Psoas muscle (tissue), 8 donors: ENCODE data around the gene BCKDHB. TPM values are rescaled to one million over a fixed set of nuclear protein-coding genes. Genes with fewer than 3 reads are reported as not detected.

Experiments
- ATAC-seq, 4 donors: fragments of 200-7000 bp; cut with Tn5 transposase; one replicate each; pipeline ENCODE4 v1.9.1; 2020; ENCODE audit warnings: moderate library complexity in 3 of 4, mild to moderate bottlenecking in 2 of 4
- DNase-seq, 2 donors: peaks; one replicate each; pipeline ENCODE4 v3.0.0-alpha.2; 2020
- H3K27ac ChIP-seq: fragments of 200-600 bp; one replicate; pipeline ENCODE4 v1.8.0; 2022
- H3K27me3 ChIP-seq, 3 donors: fragments of 200-600 bp in 1 of 3; one replicate each; pipeline versions ENCODE4 v1.6.1 to v1.8.0; 2013 to 2022; ENCODE audit warnings: low read length in 2 of 3, mild to moderate bottlenecking in 2 of 3, moderate library complexity in 1 of 3; ENCODE audit not compliant: insufficient read depth in 3 of 3
- H3K36me3 ChIP-seq, 2 donors: fragments of 200-600 bp in 1 of 2; one replicate each; pipeline versions ENCODE4 v1.6.1 to v1.8.0; 2013 to 2022; ENCODE audit warnings: low read depth in 1 of 2, mild to moderate bottlenecking in 1 of 2, moderate library complexity in 1 of 2; ENCODE audit not compliant: insufficient read depth in 1 of 2
- H3K4me1 ChIP-seq: fragments of 200-600 bp; one replicate; pipeline ENCODE4 v1.8.0; 2022
- H3K4me3 ChIP-seq: fragments of 200-600 bp; one replicate; pipeline ENCODE4 v1.8.0; 2022; ENCODE audit warnings: mild to moderate bottlenecking
- H3K9me3 ChIP-seq: fragments of 200-600 bp; one replicate; pipeline ENCODE4 v1.8.0; 2022
- WGBS, 3 donors: extraction: QIAGEN DNeasy Blood & Tissue Kit; methylation state at CpG; one replicate each; pipeline versions ENCODE4 v1.1.6 to v1.1.7; 2013; 5-methylcytosine and 5-hydroxymethylcytosine counted together
- intact Hi-C, 2 donors: fragments of 100-400 bp; cut with DNase I; formaldehyde crosslinking; loops; one replicate each; pipeline versions ENCODE4 v1.11.0 to v1.14.2; 2022
- polyA plus RNA-seq, 3 donors: library from polyadenylated mRNA; stranded (reverse); fragments of 200-250 nt; gene quantifications; one replicate each; pipeline ENCODE4 v1.2.3, GENCODE V29; 2013
- total RNA-seq, 4 donors: library from RNA; stranded (reverse); fragmentation: NEBNext Ultra II Directional in 2 of 4; extraction: Animal tissue kit (Norgen Biotek cat#: 25700) in 2 of 4; gene quantifications; one replicate each; pipeline versions ENCODE4 v1.2.1 to v1.2.4, GENCODE V29; 2021 to 2023
- TF ChIP-seq, protein P1 (sequence below): fragments of 200-600 bp; IDR thresholded peaks from one replicate; pipeline ENCODE4 v1.8.0; 2022; ENCODE audit warnings: antibody characterized with exemption
- donor health status: healthy with polysubstance abuse.
- donor health status: DM: no; HTN: no; CAD: no; lungs with moderate emphysema.
- donor health status: Bipolar disorder and iron deficiency.
- donor health status: healthy.
- donor health status: DM: yes; HTN: yes; CAD: no.
- donor health status: DM: no; HTN: no; CAD: no.
- donor health status: DM: no; HTN: no; CAD: no.
- donor health status: DM: yes; HTN: yes; CAD: no.

BCKDHB gene
- total and polyA plus RNA-seq, 7 donors, result 3.2 to 13.9 (median 6.7) TPM

DNA sequence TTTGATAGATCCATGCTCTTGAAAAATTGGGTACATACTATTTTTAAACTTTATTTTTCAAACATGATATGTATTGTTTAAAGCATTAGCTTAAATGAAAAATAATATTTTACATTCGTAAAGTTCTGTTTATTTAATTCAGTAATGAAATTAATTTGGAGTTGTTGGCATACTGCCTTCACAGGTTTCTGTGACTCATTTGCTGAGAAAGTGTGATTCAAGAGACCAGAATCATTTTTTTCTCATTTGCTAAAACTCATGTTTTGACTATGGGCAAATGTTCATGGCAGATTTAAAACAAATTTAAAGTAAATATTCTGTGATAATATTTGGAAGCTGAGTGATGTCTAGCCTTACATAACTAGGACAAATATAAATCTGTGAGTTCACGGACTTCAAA lies 230.4 kb downstream of the BCKDHB start:
- H3K27me3 ChIP-seq, result no peaks in the 10 kb centered on the region
- H3K36me3 ChIP-seq, result no peaks in the 10 kb centered on the region
- TF ChIP-seq, protein P1, sequence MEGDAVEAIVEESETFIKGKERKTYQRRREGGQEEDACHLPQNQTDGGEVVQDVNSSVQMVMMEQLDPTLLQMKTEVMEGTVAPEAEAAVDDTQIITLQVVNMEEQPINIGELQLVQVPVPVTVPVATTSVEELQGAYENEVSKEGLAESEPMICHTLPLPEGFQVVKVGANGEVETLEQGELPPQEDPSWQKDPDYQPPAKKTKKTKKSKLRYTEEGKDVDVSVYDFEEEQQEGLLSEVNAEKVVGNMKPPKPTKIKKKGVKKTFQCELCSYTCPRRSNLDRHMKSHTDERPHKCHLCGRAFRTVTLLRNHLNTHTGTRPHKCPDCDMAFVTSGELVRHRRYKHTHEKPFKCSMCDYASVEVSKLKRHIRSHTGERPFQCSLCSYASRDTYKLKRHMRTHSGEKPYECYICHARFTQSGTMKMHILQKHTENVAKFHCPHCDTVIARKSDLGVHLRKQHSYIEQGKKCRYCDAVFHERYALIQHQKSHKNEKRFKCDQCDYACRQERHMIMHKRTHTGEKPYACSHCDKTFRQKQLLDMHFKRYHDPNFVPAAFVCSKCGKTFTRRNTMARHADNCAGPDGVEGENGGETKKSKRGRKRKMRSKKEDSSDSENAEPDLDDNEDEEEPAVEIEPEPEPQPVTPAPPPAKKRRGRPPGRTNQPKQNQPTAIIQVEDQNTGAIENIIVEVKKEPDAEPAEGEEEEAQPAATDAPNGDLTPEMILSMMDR, result no peak
- ATAC-seq, result no peak
- H3K4me1 ChIP-seq, result no peaks in the 10 kb centered on the region
- no peak overlapping the region for H3K4me3 ChIP-seq
- intact Hi-C loops, result no loop called here
- no peak for DNase-seq
- H3K9me3 ChIP-seq, result no peaks in the 10 kb centered on the region
- no peak overlapping the region for H3K27ac ChIP-seq
- 78 to 98% (median 91%) methylated on average over 2 of the region's 2 CpGs for WGBS, 3 donors

GRCh38 chr6:80338201-80338836 lies 231.8 kb downstream of the BCKDHB start:
- ATAC-seq (peak in 2 of 4 donors; percentile 54 to 78), DNase-seq (peak; percentile 39 to 77)
- TF ChIP-seq, protein P1, result peak; percentile 51
- Histone ChIP-seq H3K4me3 (no peak overlapping the region), H3K9me3 (no peaks in the 10 kb centered on the region), H3K27me3 (no peaks in the 10 kb centered on the region), H3K4me1 (no peaks in the 10 kb centered on the region), H3K27ac (no peak overlapping the region), H3K36me3 (no peaks in the 10 kb centered on the region)
- WGBS, 3 donors, result 56 to 71% (median 66%) methylated on average over 12 of the region's 12 CpGs
- intact Hi-C loops, result no loop called here

DNA sequence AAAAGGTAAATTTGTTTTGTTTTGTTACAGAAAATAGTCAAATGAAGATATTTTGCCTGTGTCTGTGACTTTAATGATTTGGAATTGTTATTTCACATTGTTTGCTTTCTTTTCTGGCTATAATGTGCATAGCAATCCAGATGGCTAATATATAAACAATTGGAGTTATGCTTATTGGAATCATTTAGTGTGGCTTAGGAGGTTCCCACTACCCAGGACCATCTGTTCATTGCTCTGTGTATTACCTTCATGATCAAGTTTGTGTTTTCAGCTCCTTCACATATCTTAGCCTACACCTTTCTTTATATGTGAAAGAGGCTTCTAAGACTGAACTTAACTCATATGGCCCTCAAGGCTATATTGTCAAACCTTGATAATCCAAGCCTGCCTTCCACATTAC lies 232.9 kb downstream of the BCKDHB start:
- no peak overlapping the region for H3K4me3 ChIP-seq
- TF ChIP-seq, protein P1, result no peak
- no peaks in the 10 kb centered on the region for H3K9me3 ChIP-seq
- H3K27ac ChIP-seq, result no peak overlapping the region
- DNase-seq (no peak), ATAC-seq (no peak)
- H3K36me3 ChIP-seq, result no peaks in the 10 kb centered on the region
- intact Hi-C loops, result no loop called here
- no peaks in the 10 kb centered on the region for H3K4me1 ChIP-seq
- H3K27me3 ChIP-seq, result no peaks in the 10 kb centered on the region

- H3K27me3 ChIP-seq, result no peaks in the 10 kb centered on the region
- 65 to 81% (median 69%) methylated on average over 4 of the region's 4 CpGs for WGBS, 3 donors
- intact Hi-C loops, result no loop called here
- TF ChIP-seq, protein P1, result no peak
- no peaks in the 10 kb centered on the region for H3K9me3 ChIP-seq
- H3K4me3 ChIP-seq, result no peak overlapping the region
- ATAC-seq, result no peak
- DNase-seq, result no peak
- no peaks in the 10 kb centered on the region for H3K4me1 ChIP-seq
- H3K36me3 ChIP-seq, result no peaks in the 10 kb centered on the region
- no peak overlapping the region for H3K27ac ChIP-seq
Measured at GRCh38 chr6:80340280-80340679, 233.8 kb downstream of the BCKDHB start.

DNA sequence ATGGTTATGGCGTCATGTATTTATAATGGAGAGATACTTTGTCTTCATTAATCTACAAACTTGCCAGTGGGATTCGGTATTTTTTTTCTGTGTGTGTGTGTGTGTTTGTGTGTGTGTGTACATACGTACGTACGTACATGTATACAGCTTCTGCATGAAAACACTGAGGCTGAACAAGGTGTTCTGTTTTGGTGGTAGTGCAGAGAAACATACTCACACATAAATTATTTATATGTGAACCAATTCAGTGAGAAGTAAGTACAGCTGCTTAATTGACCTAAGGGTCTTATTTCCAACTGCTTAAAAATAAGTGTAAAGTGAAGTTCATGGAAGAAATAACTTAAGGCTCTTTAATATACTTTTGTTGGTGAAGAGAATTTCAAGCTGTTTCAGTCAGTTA lies 234.2 kb downstream of the BCKDHB start:
- H3K9me3 ChIP-seq, result no peaks in the 10 kb centered on the region
- ATAC-seq, result no peak
- no peak for DNase-seq
- WGBS, 3 donors, result 73 to 85% (median 77%) methylated on average over 5 of the region's 5 CpGs
- TF ChIP-seq, protein P1, result no peak
- H3K4me3 ChIP-seq, result no peak overlapping the region
- H3K4me1 ChIP-seq, result no peaks in the 10 kb centered on the region
- no peak overlapping the region for H3K27ac ChIP-seq
- no peaks in the 10 kb centered on the region for H3K27me3 ChIP-seq
- H3K36me3 ChIP-seq, result no peaks in the 10 kb centered on the region
- intact Hi-C loops, result no loop called here
